IMR-90 (cell line): ENCODE results near the gene PPIL6. TPM values are rescaled to one million over a fixed set of nuclear protein-coding genes. Genes with fewer than 3 reads are reported as not detected.

Source experiments
- ATAC-seq: fragments of 200-7000 bp; cut with Tn5 transposase; 2 replicates; pipeline ENCODE4 v1.9.1; 2020; ENCODE audit warnings: low read depth, mild to moderate bottlenecking, moderate library complexity
- BruUV-seq: library from RNA; stranded (reverse); fragments of 400-500 nt; replicated peaks from 2 replicates; lab custom pipeline; 2021; lab: Mats Ljungman, UMichigan
- CTCF ChIA-PET: fragments of 300-600 bp; formaldehyde crosslinking; extraction: SDS; loops from one replicate; lab custom pipeline; 2021; ENCODE audit warnings: antibody characterized with exemption; lab: Yijun Ruan, JAX
- POLR2A ChIA-PET: fragments of 300-600 bp; sonication (Branson Sonifier 250); formaldehyde crosslinking; loops from one replicate; lab custom pipeline; 2022; ENCODE audit warnings: antibody characterized with exemption; ENCODE audit not compliant: unreplicated experiment; lab: Charles Lee
- DNase-seq: peaks from one replicate; pipeline ENCODE4 v3.0.0; 2013
- H2AFZ ChIP-seq: replicated peaks from 2 replicates; pipeline ENCODE3; 2013; ENCODE audit warnings: low read length, mild to moderate bottlenecking; ENCODE audit not compliant: poor library complexity
- H2AK5ac ChIP-seq: 2 replicates; pipeline ENCODE4 v1.6.1; 2013; ENCODE audit warnings: low read depth, low read length, inconsistent platforms
- H2AK9ac ChIP-seq: replicated peaks from 2 replicates; pipeline ENCODE3; 2013; ENCODE audit warnings: mild to moderate bottlenecking, low read depth, low read length, moderate library complexity; ENCODE audit not compliant: poor library complexity
- H2BK120ac ChIP-seq: 2 replicates; pipeline ENCODE4 v1.6.1; 2013; ENCODE audit warnings: low read depth, low read length, inconsistent platforms
- H2BK15ac ChIP-seq: 3 replicates; pipeline ENCODE4 v1.6.1; 2013; ENCODE audit warnings: low read depth, low read length, inconsistent platforms
- H2BK20ac ChIP-seq: 2 replicates; pipeline ENCODE4 v1.6.1; 2013; ENCODE audit warnings: low read depth, mild to moderate bottlenecking, inconsistent platforms, low read length, moderate library complexity
- H2BK5ac ChIP-seq: 2 replicates; pipeline ENCODE4 v1.6.1; 2013; ENCODE audit warnings: mild to moderate bottlenecking, low read depth, low read length, inconsistent platforms; ENCODE audit not compliant: poor library complexity, severe bottlenecking
- H3K14ac ChIP-seq: replicated peaks from 2 replicates; pipeline ENCODE4 v1.6.1; 2013; ENCODE audit warnings: low read depth, low read length, inconsistent platforms
- H3K18ac ChIP-seq: 2 replicates; pipeline ENCODE4 v1.6.1; 2013; ENCODE audit warnings: low read depth, low read length, control low read depth
- H3K23ac ChIP-seq: 2 replicates; pipeline ENCODE4 v1.6.1; 2013; ENCODE audit warnings: low read depth, low read length, inconsistent platforms
- H3K27ac ChIP-seq: 2 replicates; pipeline ENCODE4 v1.5.1; 2013; ENCODE audit warnings: mild to moderate bottlenecking, control low read depth, low read length; ENCODE audit not compliant: insufficient read depth
- H3K27me3 ChIP-seq: 2 replicates; pipeline ENCODE4 v1.6.1; 2013; ENCODE audit warnings: low read length; ENCODE audit not compliant: control insufficient read depth, insufficient read depth
- H3K36me3 ChIP-seq: 2 replicates; pipeline ENCODE4 v1.6.1; 2013; ENCODE audit warnings: low read length, mixed read lengths; ENCODE audit not compliant: control insufficient read depth, insufficient read depth
- H3K4ac ChIP-seq: 2 replicates; pipeline ENCODE4 v1.6.1; 2013; ENCODE audit warnings: low read depth, low read length, inconsistent platforms
- H3K4me1 ChIP-seq: 2 replicates; pipeline ENCODE4 v1.6.1; 2013; ENCODE audit warnings: low read length, mixed read lengths; ENCODE audit not compliant: control insufficient read depth, insufficient read depth
- H3K4me2 ChIP-seq: 2 replicates; pipeline ENCODE4 v1.6.1; 2013; ENCODE audit warnings: low read depth, mild to moderate bottlenecking, control low read depth, low read length, moderate library complexity
- H3K4me3 ChIP-seq: 2 replicates; pipeline ENCODE4 v1.5.1; 2013; ENCODE audit warnings: low read depth, mild to moderate bottlenecking, control low read depth, low read length, moderate library complexity; ENCODE audit not compliant: insufficient read depth
- H3K56ac ChIP-seq: 2 replicates; pipeline ENCODE4 v1.6.1; 2013; ENCODE audit warnings: low read length, inconsistent platforms; ENCODE audit not compliant: insufficient read depth; ENCODE audit errors: extremely low read depth
- H3K79me1 ChIP-seq, 2 experiments: 2 replicates each; pipeline ENCODE4 v1.6.1; 2013; ENCODE audit warnings: low read length in 2 of 2, inconsistent platforms in 1 of 2, low read depth in 1 of 2
- H3K9ac ChIP-seq: 2 replicates; pipeline ENCODE4 v1.6.1; 2013; ENCODE audit warnings: low read depth, low read length, control low read depth
- H3K9me1 ChIP-seq: 2 replicates; pipeline ENCODE4 v1.6.1; 2013; ENCODE audit warnings: low read length, inconsistent platforms; ENCODE audit not compliant: insufficient read depth
- H3K9me3 ChIP-seq: 2 replicates; pipeline ENCODE4 v1.6.1; 2013; ENCODE audit warnings: low read length; ENCODE audit not compliant: control insufficient read depth, insufficient read depth
- H4K20me1 ChIP-seq: 2 replicates; pipeline ENCODE4 v1.6.1; 2013; ENCODE audit warnings: low read length, inconsistent platforms; ENCODE audit not compliant: insufficient read depth
- H4K5ac ChIP-seq: 2 replicates; pipeline ENCODE4 v1.6.1; 2013; ENCODE audit warnings: mild to moderate bottlenecking, low read depth, low read length, control low read depth
- H4K8ac ChIP-seq, 2 experiments: 2 replicates each; pipeline ENCODE4 v1.6.1; 2013; ENCODE audit warnings: low read depth in 2 of 2, low read length in 2 of 2, control low read depth in 1 of 2, inconsistent platforms in 1 of 2
- H4K91ac ChIP-seq: 2 replicates; pipeline ENCODE4 v1.6.1; 2013; ENCODE audit warnings: low read depth, low read length, inconsistent platforms; ENCODE audit not compliant: insufficient read depth
- CTCF ChIP-seq: conservative IDR thresholded peaks from 2 replicates; pipeline ENCODE4 v1.5.1; 2012; ENCODE audit warnings: mild to moderate bottlenecking, low read depth, low read length, improper control_type of control experiment
- MAZ ChIP-seq: IDR thresholded peaks from 2 replicates; pipeline ENCODE4 v1.6.1; 2012; ENCODE audit warnings: low read depth, mild to moderate bottlenecking, low read length, improper control_type of control experiment, moderate library complexity, borderline replicate concordance
- WGBS, 2 experiments: methylation state at CpG; one replicate each; pipeline versions ENCODE4 v1.1.5 to v1.1.7; 2013; ENCODE audit warnings: missing lambda C conversion rate in 2 of 2; ENCODE audit not compliant: insufficient read length in 1 of 2; ENCODE audit errors: extremely low coverage in 2 of 2; 5-methylcytosine and 5-hydroxymethylcytosine counted together
- dilution Hi-C: fragments of 300-500 bp; cut with HindIII; formaldehyde crosslinking; loops from one replicate; pipeline ENCODE4 v1.14.3; 2018; ENCODE audit warnings: low sequenced_read_pairs; ENCODE audit not compliant: unreplicated experiment
- in situ Hi-C: fragments of 300-500 bp; cut with MboI; formaldehyde crosslinking; loops from 3 replicates; pipeline ENCODE4 v1.14.3; 2019; ENCODE audit warnings: low sequenced_read_pairs, inconsistent platforms, mixed read lengths
- intact Hi-C: fragments of 100-400 bp; cut with micrococcal nuclease; formaldehyde crosslinking; loops from 2 replicates; pipeline ENCODE4 v1.10.0; 2022
- polyA plus RNA-seq, 3 experiments: library from polyadenylated mRNA; depleted of rRNA; stranded (reverse); fragments of >200 nt; gene quantifications; 2 replicates each; pipeline ENCODE4 v1.2.3, GENCODE V29; 2012; ENCODE audit warnings: low replicate concordance in 1 of 3
- total RNA-seq: library from RNA; depleted of rRNA; stranded (reverse); fragments of >200 nt; gene quantifications from 2 replicates; pipeline ENCODE4 v1.2.3, GENCODE V29; 2012

The PPIL6 gene
- total and polyA plus RNA-seq, 2 of the 4 experiments (the other 2 are of a cell fraction), result 0.15 to 0.18 TPM

GRCh38 chr6:109393157-109393885 lies 47.1 kb downstream of the PPIL6 start:
- H3K4me2 ChIP-seq, result no peak overlapping the region
- no peak overlapping the region for H3K18ac ChIP-seq
- CTCF ChIA-PET, result interaction anchor here (0.7 to 0.8 kb wide), 2 partner anchors 13 to 18 kb away, joined by 3 read pairs; no protein-coding TSS in a partner anchor
- no peak overlapping the region for H3K27ac ChIP-seq
- no peaks in the 10 kb centered on the region for H4K20me1 ChIP-seq
- TF ChIP-seq CTCF (no peak), MAZ (no peak)
- no peaks in the 10 kb centered on the region for H3K9me3 ChIP-seq
- BruUV-seq, result no TSS peak
- ATAC-seq (no peak), DNase-seq (no peak)
- no peak overlapping the region for H3K9ac ChIP-seq
- H4K5ac ChIP-seq, result no peak overlapping the region
- no peak overlapping the region for H2BK120ac ChIP-seq
- peaks cover 15% of the 10 kb centered on the region for H3K27me3 ChIP-seq
- H2BK15ac ChIP-seq, result no peak overlapping the region
- H3K23ac ChIP-seq, result no peak overlapping the region
- intact Hi-C loops (no loop called here), dilution Hi-C loops (no loop called here), in situ Hi-C loops (loop anchor here (25.0 kb wide), 2 partner anchors 206 to 856 kb away; no protein-coding TSS in a partner anchor)
- no peak overlapping the region for H3K56ac ChIP-seq
- H2AK9ac ChIP-seq, result no peak overlapping the region
- H2AK5ac ChIP-seq, result no peak overlapping the region
- no peak overlapping the region for H3K4me3 ChIP-seq
- H4K91ac ChIP-seq, result no peak overlapping the region
- no peak overlapping the region for H3K14ac ChIP-seq
- no peaks in the 10 kb centered on the region for H3K36me3 ChIP-seq
- H2AFZ ChIP-seq, result no peak overlapping the region
- H3K4me1 ChIP-seq, result no peaks in the 10 kb centered on the region
- no peak overlapping the region for H3K4ac ChIP-seq
- no peaks in the 10 kb centered on the region for H3K9me1 ChIP-seq
- no peaks in the 10 kb centered on the region for H3K79me1 ChIP-seq
- no peak overlapping the region for H2BK5ac ChIP-seq
- POLR2A ChIA-PET, result no interaction called here
- H2BK20ac ChIP-seq, result no peak overlapping the region
- H4K8ac ChIP-seq, result no peak overlapping the region
- WGBS, 2 experiments, result 72% methylated on average over 4 of the region's 5 CpGs; no CpG with 5 or more reads in 1 of the 2 experiments
